Coronary artery (tissue), 2 donors: ENCODE measurements around the gene FBLN1.
"Not testable (repeated sequence)": the region's sequence is repeated elsewhere in the genome, so short reads cannot be mapped to it uniquely, and the experiment has no call there.

Source experiments
- DNase-seq: peaks from one replicate; pipeline ENCODE4 v3.0.0-alpha.2; 2017; ENCODE audit warnings: low spot score
- H3K27ac ChIP-seq, 2 donors: fragments of 200-600 bp; sonication (generic); one replicate each; pipeline ENCODE4 v1.5.1; 2016 to 2019
- H3K4me3 ChIP-seq: fragments of 200-600 bp; sonication (generic); 2 replicates; pipeline ENCODE4 v1.5.1; 2016; ENCODE audit warnings: mild to moderate bottlenecking, moderate library complexity
- CTCF ChIP-seq: fragments of 200-600 bp; sonication (generic); IDR thresholded peaks from one replicate; pipeline ENCODE4 v1.5.1; 2019; ENCODE audit warnings: antibody characterized with exemption

FBLN1 gene

DNA sequence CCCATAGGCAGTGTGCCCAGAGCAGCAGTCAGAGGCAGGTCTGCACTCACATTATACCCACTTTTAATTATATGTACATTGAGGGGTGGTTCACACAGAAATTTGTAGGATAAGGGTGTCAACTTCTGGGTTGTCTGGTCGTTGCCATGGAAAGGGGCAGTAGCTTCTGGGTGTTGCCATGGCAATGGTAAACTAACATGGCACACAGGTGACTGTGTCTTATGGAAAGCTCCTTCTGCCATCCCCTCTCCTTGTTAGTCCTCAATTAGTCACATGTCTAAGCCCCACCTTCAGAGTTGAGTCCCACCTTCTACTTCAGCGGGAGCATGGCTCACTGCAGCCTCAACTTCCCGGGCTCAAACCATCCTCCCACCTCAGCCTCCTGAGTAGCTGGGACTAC lies 112.7 kb downstream of the FBLN1 start:
- no peak overlapping the region for H3K4me3 ChIP-seq
- TF ChIP-seq CTCF: no peak
- no peak overlapping the region for H3K27ac ChIP-seq
- no peak for DNase-seq

- no peak for DNase-seq
- no peak overlapping the region for H3K4me3 ChIP-seq
- no peak for TF ChIP-seq CTCF
These were observed 113.7 kb downstream of the FBLN1 start for GRCh38 chr22:45616432-45616831.

GRCh38 chr22:45617948-45618347 lies 115.3 kb downstream of the FBLN1 start:
- no peak overlapping the region for H3K27ac ChIP-seq
- no peak for TF ChIP-seq CTCF
- DNase-seq: no peak
- H3K4me3 ChIP-seq: no peak overlapping the region

More at GRCh38 chr22:45616432-45616831, 113.7 kb downstream of the FBLN1 start:
- H3K27ac ChIP-seq: no peak overlapping the region

DNA sequence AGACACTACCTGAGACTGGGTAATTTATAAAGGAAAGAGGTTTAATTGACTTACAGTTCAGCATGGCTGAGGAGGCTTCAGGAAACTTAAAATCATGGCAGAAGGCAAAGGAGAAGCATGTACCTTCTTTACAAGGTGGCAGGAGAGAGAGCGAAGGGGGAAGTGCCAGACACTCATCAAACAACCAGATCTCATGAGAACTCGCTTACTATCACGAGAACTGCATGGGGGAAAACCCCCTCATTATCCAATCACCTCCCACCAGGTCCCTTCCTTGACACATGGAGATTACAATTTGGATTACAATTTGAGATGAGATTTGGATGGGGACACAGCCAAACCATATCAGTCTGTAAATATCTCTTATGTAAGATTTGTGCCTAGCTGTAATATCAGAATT lies 118.0 kb downstream of the FBLN1 start:
- H3K4me3 ChIP-seq: no peak overlapping the region
- TF ChIP-seq CTCF: no peak
- no peak for DNase-seq
- H3K27ac ChIP-seq: no peak overlapping the region

GRCh38 chr22:45621836-45622600 lies 119.3 kb downstream of the FBLN1 start:
- Histone ChIP-seq H3K4me3 (no peak overlapping the region), H3K27ac (no peak overlapping the region)
- TF ChIP-seq CTCF: no peak
- DNase-seq: no peak

GRCh38 chr22:45623464-45624145 lies 120.9 kb downstream of the FBLN1 start:
- DNase-seq, H3K27ac ChIP-seq, H3K4me3 ChIP-seq: not testable (repeated sequence)

- H3K4me3 ChIP-seq: no peak overlapping the region
- no peak for DNase-seq
- no peak overlapping the region for H3K27ac ChIP-seq
- TF ChIP-seq CTCF: no peak
These were observed 123.5 kb downstream of the FBLN1 start for GRCh38 chr22:45626198-45626651.
